Globus pallidus (tissue), 1 donor: ENCODE measurements around the gene GALNT15.

Experiments
- DNase-seq: peaks from one replicate; pipeline ENCODE4 v3.0.0-alpha.2; 2015; ENCODE audit warnings: low spot score

Gene GALNT15

DNA sequence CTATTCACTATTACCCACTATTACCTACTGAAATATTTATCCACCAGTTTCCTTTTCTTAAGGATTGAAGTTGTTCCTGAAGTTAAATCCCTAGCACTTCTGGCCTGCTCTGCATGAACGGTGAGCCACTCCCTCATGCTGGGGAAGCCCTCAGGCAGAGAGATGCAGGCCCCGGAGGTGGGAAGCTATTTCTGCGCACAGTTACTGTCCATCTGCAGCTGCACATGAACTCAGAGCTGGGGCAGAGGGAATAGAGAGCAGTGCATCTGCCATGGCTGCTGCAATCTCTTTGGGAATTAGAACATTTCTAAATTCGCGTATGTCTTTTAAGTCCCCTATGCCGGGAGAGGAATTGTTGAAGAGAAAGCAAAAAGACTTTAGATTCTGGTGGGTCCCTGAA is 6.3 kb upstream of the GALNT15 start:
- DNase-seq, result no peak

DNA sequence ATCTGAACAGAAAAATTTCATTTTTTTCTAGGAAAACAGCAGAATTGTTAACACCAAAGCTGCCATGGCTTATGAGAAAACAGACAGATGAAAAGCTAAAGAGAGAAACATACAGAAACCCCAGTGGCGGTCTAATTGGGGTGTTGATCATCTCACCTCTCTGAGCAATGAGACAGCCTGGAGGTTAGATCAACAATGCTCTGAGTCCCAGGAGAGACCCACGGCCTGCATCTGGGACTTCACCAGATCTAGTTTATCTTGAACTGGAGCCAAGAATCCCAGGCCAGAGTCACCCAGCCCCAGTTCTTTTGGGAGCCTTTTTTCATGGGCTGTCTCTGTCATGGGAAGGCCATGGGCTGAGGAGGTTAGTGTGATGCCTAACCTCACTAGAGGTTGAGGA is 3.5 kb upstream of the GALNT15 start:
- no peak for DNase-seq

DNA sequence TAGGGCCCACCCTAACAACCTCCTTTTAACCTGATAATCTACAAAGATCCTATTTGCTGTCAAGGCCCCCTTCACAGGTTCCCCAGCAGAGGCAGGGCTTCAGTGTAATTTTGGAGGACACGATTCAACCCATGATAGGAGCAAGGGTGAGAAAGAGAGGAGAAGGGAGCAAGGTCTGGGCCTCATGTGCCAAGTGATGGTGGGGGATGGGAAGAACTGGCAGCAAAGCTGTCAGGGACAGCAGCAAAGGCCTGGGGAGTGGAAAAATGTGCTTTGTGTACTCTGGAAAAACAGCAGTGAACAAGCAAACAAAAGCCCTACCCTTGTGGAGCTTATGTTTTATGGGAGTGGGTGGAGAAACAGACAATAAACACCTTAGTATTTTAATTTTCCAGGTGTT is 2.7 kb upstream of the GALNT15 start:
- DNase-seq, result no peak

DNA sequence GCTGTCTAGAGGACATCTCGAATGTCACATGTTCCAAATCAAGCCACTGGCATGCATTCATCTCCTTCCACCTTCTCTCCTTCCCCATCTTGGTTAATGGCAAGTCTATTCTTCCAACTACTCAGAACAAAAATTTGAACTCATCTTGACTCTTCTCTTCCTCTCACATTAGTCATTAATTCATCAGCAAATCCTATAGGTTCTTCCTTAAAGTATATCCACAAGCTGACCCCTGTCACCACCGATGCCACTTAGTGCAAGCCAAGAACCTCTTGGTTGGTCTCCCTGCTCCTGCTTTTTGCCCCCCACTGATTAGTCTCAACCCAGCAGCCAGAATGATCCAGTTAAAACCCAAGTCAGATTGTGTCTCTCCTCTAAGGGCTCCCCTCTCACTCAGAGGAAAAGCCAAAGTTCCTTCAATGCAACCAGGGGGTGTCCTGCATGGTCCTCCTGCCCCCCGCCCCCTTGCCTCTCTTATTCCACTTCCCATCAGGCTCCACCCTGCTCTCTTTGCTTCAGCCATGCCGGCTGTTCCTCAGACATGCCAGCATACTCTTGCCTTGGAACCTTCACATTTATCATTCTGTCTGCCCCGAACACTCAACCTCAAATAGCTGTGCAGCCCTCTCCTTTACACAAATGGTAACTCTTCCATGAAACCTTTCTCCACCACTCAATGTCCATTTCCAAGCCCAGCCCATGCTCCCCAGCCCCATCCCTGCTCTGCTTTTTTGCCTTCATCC is 1.0 kb upstream of the GALNT15 start:
- no peak for DNase-seq

DNA sequence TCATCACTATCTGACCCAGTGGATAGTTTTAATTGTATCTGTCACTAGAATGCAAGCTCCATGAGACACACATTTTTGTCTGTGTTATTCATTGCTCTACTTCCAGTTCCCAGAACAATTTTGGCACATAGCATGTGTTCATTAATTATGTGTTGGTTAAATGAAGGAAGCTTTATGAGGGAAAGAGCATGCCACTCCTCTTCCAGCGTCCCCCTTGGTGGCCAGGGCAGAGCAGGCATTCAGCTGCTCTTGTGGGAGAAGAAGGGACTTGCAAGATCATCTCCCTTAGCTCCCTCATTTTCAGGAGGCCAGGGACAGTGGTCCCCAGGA is 489 bp upstream of the GALNT15 start:
- no peak for DNase-seq

DNA sequence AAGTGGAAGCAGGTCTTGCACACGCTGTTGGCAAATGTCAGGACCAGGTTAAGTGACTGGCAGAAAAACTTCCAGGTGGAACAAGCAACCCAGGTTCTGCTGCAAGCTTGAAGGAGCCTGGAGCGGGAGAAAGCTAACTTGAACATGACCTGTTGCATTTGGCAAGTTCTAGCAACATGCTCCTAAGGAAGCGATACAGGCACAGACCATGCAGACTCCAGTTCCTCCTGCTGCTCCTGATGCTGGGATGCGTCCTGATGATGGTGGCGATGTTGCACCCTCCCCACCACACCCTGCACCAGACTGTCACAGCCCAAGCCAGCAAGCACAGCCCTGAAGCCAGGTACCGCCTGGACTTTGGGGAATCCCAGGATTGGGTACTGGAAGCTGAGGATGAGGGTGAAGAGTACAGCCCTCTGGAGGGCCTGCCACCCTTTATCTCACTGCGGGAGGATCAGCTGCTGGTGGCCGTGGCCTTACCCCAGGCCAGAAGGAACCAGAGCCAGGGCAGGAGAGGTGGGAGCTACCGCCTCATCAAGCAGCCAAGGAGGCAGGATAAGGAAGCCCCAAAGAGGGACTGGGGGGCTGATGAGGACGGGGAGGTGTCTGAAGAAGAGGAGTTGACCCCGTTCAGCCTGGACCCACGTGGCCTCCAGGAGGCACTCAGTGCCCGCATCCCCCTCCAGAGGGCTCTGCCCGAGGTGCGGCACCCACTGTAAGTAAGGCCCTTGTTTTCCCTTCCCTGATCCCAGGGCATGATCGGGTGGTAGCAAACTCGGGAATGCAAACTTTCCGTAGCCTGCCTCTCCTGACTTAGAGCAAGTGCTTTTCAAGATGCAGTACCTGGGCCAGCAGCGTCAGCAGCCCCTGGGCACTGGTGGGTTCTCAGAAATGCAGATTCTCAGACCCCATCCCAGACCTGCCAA is 759 bp downstream of the GALNT15 start:
- DNase-seq, result peak; percentile 71

DNA sequence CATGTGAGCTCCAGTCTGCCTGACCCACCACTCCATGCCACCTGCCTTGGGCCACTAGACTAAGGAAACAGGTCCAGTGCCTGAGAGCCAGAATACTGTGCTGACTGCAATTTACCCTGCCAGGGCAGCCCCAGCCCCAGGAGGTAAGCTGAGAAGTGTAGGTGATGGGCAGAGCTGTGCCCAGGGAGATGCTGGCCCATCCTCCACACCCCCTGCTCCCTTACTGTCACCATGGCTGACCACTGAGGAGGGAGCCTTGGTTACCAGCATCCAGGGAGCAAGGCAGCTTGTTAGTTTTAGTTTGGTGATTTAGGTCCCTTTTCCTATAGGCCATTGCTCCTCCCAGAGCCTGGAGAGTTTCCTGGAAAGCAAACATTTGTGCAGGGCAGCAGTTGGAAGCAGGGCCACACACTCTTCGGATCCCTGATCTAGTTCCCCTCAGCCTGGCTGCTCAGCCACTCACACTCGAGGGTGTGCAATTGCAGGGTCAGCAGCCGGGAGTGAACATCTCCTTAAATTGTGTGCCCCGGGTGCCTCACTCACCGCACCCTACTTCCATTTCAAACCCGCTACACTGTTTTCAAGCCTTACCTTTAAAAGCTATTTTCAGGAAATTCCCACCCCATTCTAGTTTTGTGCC is 2.0 kb downstream of the GALNT15 start:
- DNase-seq, result peak; percentile 49

DNA sequence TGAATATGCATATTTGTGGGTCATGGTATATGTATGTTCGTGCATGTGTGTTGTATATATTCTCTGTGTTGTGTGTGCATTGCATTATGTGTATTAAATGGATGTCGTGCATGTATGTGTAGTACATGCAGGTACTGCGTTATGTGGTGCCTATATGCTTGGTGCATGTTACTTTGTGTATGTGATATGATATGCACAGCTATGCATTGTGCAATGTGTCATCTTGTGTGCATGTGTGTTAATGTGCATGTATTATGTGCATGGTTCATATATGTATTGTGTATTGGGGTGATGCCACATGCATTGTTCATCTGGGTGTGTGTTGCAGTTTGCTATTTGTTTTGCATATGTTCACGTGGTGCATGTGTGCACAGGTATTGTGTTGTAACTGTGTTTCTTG is 2.9 kb downstream of the GALNT15 start:
- no peak for DNase-seq

DNA sequence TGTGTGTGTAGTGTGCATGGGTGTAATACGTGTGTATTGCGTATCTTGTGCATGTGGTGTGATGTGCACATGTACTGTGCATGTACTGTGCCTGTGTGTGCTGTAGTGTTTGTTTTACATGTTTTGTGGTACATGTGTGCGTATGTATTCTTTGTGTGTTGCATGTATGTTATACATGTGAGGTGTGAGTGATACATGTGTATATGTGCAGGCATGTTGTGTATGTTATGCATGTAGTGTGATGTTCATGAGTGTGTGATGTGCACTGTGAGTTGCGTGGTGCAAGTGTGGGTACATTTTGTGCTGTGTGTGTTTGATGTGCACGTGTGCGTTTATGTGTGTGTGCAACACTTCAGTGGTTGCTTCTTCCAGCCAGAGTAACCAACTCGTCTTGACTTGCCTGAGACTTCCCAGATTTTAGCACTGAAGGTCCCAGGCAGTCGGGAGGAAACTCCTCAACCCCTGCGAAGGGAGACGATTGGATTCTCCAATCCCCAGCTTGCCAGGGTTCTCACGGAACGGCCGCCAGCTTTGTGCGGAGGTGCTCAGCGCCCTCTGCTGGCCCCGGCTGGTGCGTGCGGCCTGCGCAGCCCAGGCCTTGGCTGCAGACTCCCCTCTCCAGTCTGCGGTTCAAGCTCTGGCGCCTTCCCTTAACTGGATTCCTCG is 3.6 kb downstream of the GALNT15 start:
- peak; percentile 86 for DNase-seq

DNA sequence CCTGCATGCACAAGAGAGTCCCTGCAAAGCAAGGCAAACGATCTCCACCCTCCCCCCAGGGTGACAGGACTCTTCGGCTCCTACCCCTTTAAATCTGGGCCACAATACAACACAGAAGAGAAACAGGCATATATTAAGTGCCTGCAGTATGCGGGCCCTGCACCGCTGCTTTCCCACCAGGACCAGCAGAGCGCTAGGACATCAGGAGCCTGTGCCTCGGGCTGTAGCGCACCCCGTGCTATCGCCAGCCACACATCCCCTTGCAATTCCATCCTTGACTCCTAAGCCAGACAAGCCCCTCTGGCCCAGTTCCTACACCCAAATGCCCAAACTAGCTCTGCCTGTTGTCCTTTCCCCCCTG is 4.1 kb downstream of the GALNT15 start:
- DNase-seq, result no peak

DNA sequence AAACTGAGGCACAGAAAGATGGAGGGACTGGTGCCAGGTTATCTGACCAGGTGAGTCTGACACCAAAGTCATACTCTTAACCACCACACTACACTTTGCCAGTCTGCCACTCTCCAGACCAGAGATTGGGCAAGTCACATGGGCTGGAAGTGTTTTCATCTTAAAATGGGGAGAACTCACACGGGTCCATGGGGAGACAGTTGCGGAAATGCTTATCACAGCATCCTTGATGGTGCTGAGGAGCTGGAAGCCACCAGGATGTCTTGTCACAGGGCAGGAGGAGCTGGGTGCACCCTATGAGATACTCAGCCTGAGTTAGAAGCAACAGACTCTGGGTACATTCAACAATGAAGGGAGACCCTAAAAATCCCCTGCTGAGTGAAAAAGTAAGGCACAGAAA is 4.8 kb downstream of the GALNT15 start:
- DNase-seq, result no peak

DNA sequence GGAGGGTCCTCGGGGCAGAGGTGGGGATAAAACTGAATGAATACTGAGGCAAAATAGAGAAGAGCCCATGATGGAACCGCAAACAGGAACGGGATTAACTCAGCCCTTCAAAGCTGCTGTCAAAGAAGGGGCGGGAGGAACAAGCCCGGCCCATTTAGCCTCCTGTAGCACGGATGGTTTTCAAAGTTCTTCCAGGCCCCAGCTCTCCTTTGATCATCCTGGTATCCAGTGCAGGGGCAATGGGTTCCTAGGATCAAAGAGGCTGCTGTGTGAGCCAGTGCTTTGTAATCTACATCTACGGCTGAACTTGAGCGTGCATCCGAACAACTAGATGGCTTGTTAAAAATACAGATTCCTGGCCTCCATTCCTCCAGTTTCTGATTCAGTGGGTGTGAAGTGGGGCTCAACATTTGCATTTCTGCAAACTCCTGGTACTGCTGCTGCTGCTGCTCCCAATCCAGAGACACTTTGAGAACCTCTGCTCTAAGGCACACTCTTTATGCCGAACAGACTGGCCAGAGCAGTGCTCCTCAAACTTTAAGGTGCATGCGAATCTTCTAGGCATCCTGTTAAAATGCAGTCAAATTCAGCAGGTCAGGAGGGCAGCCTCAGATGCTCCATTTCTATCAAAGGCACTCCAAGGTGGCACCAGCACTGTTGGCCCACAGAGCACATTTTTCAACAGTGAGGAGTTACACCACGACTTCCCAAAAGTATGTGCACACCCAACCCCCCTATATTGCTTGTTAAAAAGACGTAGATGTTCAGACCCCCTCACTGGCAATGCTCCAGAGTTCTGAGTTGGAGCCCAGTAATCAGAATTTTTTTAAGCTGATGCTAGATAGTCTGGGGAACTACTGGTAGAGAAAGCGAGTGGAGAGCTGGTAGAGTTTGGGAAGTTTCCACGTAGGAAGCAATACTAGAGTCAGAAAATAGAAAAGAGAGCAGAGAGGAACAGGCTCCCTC is 5.6 kb downstream of the GALNT15 start:
- no peak for DNase-seq

DNA sequence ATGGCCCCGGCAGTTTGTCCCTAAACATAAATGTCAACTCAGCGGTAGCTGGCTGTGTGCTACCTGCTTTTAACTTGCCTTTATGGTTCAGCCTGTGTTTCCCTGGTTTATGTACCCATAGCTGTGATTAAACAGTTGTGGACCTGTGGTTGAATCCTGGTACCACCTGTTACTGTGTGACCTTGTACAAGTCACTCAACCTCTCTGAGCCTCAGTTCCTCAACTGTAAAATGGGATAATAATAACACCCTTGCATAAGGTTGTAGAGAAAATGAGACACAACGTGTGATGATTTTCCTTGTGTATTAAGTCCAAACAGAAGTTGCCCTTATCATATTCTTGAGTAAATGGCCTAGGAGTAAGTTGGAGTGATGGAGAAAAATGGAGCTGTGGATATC is 6.3 kb downstream of the GALNT15 start:
- no peak for DNase-seq

DNA sequence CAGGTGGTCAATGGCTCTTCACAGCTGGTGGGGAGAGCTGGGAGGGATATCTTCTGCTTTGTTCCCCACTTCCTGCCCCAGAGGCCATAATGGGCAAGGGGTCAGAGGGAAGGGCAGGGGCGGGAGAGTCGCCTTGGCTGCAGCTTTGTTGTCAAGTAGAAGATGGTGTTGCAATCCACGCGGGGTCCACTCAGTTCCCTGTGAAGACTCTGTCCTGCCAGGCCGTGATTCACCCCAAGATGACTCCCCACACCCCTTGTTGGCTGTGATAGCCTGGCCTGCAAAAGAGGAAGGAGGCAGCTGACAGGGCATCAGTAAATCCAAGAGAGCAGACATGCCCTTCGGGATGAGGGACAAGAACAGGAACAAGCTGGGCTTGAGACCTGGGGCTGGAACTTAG is 6.9 kb downstream of the GALNT15 start:
- no peak for DNase-seq

DNA sequence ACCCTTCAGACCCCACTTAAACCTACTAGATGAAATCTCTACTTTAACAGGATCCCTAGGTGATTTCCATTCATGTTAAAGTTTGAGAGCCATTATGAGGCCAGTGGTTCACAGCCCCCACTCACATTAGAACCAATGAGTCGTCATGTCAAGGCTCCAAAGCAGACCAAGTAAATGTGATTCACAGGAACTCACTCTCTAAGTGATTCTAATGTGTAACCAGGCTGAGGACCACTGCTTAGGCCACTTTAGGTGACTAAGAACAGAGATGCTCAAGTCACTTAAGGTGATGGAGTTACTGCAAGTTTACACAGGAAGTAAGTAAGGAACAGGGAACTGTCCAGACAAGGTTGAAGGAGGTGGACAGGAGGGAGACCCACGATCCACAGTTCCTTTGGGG is 7.7 kb downstream of the GALNT15 start:
- no peak for DNase-seq

DNA sequence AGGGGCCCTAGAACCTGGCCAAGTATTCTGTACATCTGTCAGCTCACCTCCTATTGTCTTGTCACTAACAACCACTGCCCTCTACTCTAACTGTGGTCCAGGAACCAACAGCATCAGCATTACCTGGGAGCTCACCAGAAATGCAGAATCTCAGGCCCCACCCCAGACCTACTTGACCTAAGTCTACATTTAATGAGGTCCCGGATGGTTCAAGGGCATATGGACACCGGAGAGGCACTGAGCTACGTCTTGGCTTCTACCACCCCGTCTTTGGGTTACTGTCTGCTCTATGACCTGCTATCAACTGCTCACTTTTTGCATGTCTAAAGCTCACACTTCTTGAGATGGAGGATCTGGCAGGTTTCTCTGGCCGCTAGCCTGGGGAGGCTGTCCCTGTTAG is 8.1 kb downstream of the GALNT15 start:
- DNase-seq, result no peak

DNA sequence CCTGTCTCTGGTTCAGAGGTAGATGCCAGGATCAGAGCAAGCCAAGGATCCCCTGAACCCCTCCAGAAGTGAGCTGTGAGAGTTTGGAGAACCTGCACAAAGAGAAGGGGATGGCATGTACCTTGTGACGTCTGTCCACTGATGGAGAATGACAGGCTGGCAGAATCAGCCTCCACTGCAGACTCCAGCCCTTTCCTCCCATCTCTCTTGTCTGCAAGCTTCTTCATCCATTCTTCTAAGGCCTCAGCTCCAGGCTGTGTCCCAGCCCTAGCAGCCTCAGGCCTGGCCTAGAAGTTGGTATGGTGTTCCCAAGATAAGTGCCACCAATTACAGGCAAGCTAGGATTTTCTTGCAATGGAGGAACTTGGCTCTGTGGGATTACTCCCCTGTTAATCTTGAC is 8.6 kb downstream of the GALNT15 start:
- DNase-seq, result no peak

DNA sequence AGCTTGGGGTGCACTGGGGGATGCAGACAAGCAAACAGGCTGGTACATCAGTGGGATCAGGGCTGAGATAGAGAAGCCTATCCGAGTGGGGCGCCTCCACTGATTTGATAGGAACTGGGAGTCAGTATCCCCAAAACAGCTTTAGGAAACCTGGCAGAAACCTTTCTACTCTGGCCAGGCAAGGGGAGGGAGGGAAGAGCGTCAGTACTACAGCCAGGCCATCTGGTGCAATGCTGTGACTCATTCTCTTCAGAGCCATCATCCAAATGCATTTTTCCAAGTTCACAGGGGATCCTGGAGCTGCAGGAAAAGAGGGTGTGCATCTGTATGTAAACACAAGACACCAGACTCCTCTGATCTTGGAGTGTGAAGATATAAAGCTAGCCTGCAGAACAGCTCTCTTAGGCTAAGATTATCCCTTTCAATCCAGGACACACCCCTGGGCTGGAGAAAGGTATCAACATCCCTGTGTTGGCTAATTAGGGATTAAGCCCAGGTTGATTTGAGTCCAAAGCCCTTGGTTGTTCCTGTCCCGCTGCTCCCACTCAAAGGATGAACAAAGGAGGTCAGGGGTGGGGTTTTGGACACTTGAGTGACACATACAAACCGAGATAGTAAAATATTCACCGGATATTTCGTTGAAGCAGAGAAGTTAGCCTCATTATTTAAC is 9.3 kb downstream of the GALNT15 start:
- no peak for DNase-seq

DNA sequence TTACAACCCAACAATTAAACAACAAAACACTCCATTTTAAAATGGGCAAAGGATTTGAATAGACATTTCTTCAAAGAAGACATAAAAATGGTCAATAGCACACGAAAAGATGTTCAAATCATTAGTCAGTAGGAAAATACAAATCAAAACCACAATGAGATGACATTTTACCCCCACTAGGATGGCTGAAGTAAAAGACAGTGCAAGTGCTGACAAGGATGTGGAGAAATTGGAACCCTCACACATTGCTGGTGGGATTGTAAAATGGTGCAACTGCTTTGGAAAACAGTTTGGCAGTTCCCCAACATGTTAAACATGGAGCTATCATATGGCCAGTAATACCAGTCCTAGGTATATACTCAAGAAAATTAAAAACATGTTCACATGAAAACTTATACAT is 11.6 kb downstream of the GALNT15 start:
- DNase-seq, result no peak

DNA sequence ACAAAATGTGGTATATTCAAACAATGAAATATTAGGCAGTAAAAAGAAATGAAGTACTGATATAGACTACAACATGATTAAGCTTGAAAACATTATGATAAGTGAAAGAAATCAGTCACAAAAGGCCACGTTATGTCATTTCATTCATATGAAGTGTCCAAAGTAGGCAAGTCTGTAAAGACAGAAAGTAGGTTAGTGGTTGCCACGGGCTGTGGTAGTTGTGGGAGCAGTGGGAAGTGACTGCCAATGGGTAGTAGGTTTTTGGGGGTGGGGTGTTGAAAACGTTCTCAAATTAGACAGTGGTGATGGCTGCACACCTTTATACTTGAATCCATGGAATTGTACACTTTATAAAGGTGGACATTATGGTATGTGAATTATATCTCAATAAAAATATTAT is 12.1 kb downstream of the GALNT15 start:
- DNase-seq, result no peak
